ENCODE measurements around the gene SPDEF. TPM values are rescaled to one million over a fixed set of nuclear protein-coding genes. Genes with fewer than 3 reads are reported as not detected.

SPDEF gene
- total RNA-seq, 1 donor from 2014 or later, result 0.12 TPM

GRCh38 chr6:34576286-34576955, 20.3 kb upstream of the SPDEF start:
- Mint-ChIP-seq H3K36me3 (ENCODE audit: low read depth) (no peaks in the 10 kb centered on the region), H3K27ac (ENCODE audit: unreplicated experiment) (no peak overlapping the region), H3K4me1 (peaks cover 6% of the 10 kb centered on the region), H3K9me3 (no peaks in the 10 kb centered on the region), H3K4me3 (no peak overlapping the region), H3K27me3 (ENCODE audit: low read depth) (no peaks in the 10 kb centered on the region)
- TF ChIP-seq CTCF (conservative IDR thresholded peaks at IDR 0.05), result no peak
- no peak for DNase-seq (ENCODE audit: low read depth, low spot score)

- no peak for TF ChIP-seq CTCF (conservative IDR thresholded peaks at IDR 0.05)
- Mint-ChIP-seq H3K27ac (ENCODE audit: unreplicated experiment) (peak overlapping the region; percentile 43), H3K27me3 (ENCODE audit: low read depth) (no peaks in the 10 kb centered on the region), H3K4me3 (peak overlapping the region; percentile 31), H3K36me3 (ENCODE audit: low read depth) (no peaks in the 10 kb centered on the region), H3K9me3 (no peaks in the 10 kb centered on the region), H3K4me1 (no peaks in the 10 kb centered on the region)
- no peak for DNase-seq (ENCODE audit: low read depth, low spot score)
Measured at GRCh38 chr6:34575326-34575725, 19.2 kb upstream of the SPDEF start.

GRCh38 chr6:34574647-34575293, 18.6 kb upstream of the SPDEF start:
- H3K27ac Mint-ChIP-seq (ENCODE audit: unreplicated experiment), result no peak overlapping the region
- no peaks in the 10 kb centered on the region for H3K9me3 Mint-ChIP-seq
- H3K36me3 Mint-ChIP-seq (ENCODE audit: low read depth), result no peaks in the 10 kb centered on the region
- H3K4me3 Mint-ChIP-seq, result no peak overlapping the region
- no peak for TF ChIP-seq CTCF (conservative IDR thresholded peaks at IDR 0.05)
- no peak for DNase-seq (ENCODE audit: low read depth, low spot score)
- no peaks in the 10 kb centered on the region for H3K27me3 Mint-ChIP-seq (ENCODE audit: low read depth)
- no peaks in the 10 kb centered on the region for H3K4me1 Mint-ChIP-seq

GRCh38 chr6:34573567-34574183, 17.5 kb upstream of the SPDEF start:
- Mint-ChIP-seq H3K4me3 (no peak overlapping the region), H3K27me3 (ENCODE audit: low read depth) (no peaks in the 10 kb centered on the region), H3K4me1 (no peaks in the 10 kb centered on the region), H3K36me3 (ENCODE audit: low read depth) (no peaks in the 10 kb centered on the region), H3K9me3 (no peaks in the 10 kb centered on the region), H3K27ac (ENCODE audit: unreplicated experiment) (no peak overlapping the region)
- no peak for TF ChIP-seq CTCF (conservative IDR thresholded peaks at IDR 0.05)
- DNase-seq (ENCODE audit: low read depth, low spot score), result no peak

GRCh38 chr6:34572585-34572984, 16.5 kb upstream of the SPDEF start:
- H3K4me3 Mint-ChIP-seq, result no peak overlapping the region
- no peaks in the 10 kb centered on the region for H3K36me3 Mint-ChIP-seq (ENCODE audit: low read depth)
- H3K27ac Mint-ChIP-seq (ENCODE audit: unreplicated experiment), result no peak overlapping the region
- no peaks in the 10 kb centered on the region for H3K9me3 Mint-ChIP-seq
- H3K27me3 Mint-ChIP-seq (ENCODE audit: low read depth), result no peaks in the 10 kb centered on the region
- no peak for TF ChIP-seq CTCF (conservative IDR thresholded peaks at IDR 0.05)
- H3K4me1 Mint-ChIP-seq, result no peaks in the 10 kb centered on the region
- DNase-seq (ENCODE audit: low read depth, low spot score), result no peak
